ENCODE results near the gene UBE3A.

The UBE3A gene

DNA sequence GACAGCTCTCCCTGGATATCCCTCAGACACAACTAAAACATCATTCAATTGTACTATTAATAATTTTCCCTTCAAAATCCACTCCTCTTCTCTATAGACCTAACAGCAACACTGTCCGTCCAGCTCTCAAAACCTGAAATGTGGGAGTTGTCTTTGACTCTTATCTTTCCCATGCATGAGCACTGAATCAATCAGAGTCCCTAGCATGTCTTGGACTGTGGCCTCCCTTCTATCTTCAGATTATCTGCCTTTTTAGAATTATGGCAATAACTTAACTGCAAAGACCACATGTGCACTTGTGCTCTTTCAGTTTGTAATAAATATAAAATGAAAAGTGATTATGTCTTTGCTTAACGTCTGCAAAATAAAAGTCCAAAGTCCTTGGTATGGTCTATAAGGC, 107.0 kb downstream of the UBE3A start:
- no peak for DNase-seq (ENCODE audit: low read depth in 2 of 2)

DNA sequence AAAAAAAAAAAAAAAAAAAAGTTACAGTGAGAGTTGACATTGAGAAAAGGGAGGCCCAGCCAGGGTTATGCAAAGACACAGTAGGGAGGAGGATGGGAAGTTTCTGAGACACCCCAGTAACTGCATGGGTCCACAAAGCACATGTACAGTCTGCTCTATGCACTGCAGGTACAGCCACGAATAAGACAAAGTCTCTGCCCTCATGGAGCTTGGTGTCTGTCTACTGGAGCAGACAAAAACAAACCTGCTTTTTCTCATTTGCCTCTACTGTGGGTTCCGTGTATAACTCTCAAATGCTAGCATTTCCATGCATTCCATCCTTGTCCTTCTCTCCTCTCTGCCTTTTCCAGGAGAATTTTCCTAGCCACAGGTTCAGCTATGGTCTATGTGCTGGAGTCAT, 107.4 kb downstream of the UBE3A start:
- no peak for DNase-seq (ENCODE audit: low read depth in 2 of 2)

DNA sequence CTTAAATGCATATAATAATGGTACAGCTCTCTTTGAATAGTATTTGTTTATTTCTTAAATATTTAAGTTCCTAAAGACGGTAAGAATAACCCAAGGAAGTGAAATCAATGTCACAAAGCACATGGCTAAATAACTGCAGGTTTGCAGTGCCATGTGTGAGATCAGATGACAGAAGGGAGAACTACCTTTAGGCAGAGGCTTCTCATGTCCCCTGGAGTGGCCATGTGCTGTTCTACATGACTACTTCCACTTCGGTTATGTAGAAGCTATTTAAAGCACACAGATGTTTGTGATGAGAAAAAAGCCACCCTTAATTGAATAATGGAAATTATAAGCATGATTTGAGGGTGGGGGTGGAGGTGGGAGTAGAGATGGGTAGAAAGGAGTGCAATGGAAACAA, 109.1 kb downstream of the UBE3A start:
- DNase-seq (ENCODE audit: low read depth in 2 of 2), result no peak

DNA sequence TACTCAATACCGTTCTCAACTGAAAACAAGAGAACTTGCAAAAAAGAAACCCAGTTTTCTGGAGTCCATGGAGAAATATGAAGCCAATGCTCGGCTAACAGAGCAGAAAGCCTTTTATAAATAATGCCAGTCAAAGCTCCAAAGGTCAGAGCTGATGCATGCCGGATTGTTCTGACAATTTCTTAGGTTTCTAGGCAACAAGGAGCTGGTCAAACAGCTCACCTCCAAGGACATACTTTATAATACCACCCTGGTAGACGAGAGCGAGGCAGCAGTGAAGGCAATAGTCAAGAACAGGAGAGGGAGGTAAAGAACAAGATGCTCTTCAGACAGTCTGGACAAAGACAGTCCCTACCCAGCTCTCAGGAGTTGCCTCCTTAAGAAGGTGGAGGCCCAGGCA, 111.1 kb downstream of the UBE3A start:
- no peak for DNase-seq (ENCODE audit: low read depth in 2 of 2)

DNA sequence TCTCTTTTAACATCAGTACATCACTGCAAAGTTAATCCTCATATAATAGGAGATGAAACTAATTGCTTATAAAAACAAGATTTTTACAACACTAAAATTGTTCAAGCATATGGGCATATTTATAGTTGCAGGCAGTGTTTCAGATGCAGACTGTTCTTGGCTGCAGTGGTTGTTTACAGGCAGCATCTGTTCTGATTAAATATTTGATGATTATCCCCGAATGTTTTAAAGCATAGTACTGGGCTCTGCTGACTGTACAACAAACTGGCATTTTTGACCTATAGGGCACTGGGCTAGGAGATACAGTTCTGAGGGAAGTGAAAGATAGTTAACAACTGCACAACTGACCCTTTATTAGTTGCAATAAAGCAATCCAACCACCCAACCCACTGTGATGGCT, 113.6 kb downstream of the UBE3A start:
- DNase-seq (ENCODE audit: low read depth in 2 of 2), result no peak

DNA sequence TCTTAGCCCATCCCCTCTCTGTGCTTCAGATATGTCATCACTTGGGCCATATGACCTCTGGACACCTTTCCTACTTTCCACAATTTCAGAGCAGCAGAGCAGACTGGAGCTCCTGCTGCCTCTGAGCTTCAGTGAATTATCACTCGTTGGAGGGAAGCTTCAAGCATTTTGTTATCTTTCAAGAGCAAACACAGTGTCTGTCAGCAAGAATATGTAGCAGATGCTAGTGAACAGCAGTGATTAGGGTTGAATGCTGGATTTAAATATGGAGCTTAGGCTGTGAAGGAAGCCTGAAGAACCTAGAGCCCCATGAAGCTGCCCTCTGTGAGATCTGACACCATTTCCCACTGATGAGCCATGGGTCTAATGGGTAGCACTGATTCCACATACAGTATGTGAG, 115.4 kb downstream of the UBE3A start:
- no peak for DNase-seq (ENCODE audit: low read depth in 2 of 2)

DNA sequence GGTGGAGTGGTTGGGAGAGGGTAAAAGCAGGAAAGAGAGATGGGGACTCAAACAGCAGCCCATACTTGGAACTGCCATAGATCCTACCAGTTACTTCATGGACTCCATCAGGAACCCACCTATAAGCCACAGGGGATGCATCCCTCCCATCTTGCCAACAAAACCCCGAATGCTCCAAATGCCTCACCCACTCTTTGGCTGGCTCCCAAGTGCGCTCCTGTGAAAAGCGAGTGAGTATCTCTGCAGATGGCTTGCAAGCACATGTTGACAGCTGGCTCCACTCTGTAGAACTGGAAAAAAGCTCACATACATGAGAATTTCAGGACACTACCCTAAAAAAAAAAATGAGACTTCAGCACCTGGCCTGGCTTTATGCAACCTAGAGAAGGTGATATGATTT, 151.0 kb downstream of the UBE3A start:
- no peak for DNase-seq (ENCODE audit: low read depth in 2 of 2)

Measured in stimulated activated CD4-positive, alpha-beta T cell treated with anti-CD3 and anti-CD28 coated beads, Interleukin-1b, Interleukin-23, amount 100 ng/mL, for 1 hour (primary cell).